ENCODE measurements around the gene PIANP.

Gene PIANP

DNA sequence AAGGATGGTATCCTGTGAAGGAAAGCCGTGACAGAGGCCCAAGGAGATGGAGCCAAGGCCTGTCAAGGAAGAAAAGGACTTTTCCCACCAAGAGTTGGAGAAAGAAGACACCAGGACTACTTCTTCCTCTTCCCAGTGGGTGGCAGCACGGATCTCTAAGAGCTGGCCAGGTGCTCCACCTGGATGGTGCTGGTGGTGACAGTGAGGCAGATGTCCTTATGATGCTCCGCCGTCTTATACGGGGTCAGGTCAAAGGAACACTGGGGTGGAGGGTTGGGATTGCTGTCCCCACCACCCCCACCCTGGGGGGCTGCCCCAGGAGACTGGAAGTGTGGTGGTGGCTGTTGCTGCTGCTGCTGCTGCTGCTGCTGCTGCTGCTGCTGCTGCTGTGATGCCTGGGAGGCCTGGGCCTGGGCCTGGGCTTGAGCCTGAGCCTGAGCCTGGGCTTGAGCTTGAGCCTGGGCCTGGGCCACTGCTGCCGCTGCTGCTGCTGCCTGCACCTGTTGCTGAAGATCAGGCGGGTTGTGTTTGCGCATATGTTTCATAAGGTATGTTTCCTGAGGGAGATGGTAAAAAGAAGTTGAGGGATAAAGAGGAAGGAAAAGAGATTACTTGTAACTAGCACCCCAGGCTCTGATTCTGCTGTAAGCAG is 32.9 kb downstream of the PIANP start:
- DNase-seq (ENCODE audit: low spot score): peak; percentile 18

DNA sequence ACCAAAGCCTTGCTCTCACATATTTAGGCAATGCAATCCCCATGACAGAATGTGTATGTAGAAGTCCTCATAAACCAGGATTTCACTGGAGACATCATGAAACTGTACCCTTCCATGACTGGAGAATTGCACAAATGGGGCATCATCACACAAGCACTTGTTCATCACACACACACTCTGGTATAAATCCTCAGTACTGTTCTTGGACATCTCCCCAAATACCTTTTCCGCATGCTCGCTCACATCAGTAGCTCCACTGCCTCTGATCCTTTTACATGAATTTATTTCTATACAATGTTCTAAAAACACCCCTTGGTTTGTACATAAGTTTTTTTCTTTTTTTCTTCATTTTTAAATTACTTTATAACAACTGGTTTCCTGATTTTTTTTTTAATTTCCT is 34.4 kb downstream of the PIANP start:
- DNase-seq (ENCODE audit: low spot score): no peak

DNA sequence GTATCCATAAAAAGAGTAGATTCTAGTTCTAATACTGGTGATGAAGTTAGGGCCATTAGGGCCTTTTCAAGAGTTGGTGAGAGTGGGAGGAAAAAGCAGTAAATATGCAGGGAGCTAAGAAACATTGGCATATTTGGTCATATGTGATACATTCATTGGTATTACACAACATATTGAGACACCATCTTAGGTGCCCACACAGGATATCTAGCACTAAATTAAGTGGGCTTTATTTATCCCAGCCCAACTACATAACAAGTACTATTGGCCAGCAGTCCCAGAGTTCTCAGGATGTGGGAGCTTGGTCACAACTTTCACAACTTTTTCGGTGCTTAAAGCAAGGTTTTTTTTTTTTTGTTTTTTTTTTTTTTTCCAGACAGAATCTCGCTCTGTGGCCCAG is 35.7 kb downstream of the PIANP start:
- no peak for DNase-seq (ENCODE audit: low spot score)

DNA sequence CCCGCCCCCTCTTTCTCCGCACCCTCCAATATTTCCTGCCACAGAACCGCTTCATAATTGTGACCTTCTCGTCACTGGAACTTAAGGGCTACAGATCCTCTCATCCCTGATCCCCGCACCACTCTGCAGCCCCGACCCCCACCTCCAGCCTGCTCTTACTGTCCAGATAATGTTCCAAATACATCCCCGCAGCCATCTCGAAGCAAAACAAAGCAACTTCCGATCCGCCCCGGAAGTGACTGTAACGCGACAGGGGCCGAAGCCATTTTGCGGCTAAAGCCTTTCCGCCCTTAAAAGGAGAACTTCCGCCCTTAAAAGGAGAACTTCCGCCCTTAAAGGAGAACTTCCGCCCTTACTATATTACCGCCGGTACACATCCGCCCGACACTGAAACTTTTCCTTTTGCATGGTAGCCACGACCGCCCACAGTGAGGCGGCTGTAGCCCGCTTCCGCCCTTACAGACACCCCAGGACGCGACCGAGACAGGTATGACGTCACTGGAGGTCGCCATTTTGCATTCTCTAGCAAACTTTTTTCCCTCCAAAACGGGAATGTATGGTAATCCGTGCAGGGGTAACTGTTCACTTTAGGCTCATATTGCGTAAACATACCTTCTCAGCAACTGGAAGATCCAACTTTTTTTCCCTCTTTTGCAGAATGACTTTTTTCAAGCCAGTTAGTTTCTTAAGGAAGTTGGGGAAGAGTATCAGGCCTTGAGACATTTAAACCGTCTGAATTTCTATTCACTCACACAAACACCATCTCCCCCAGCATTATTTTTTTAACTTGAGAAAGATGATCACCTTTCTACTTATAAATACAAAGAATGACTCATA is 37.5 kb downstream of the PIANP start, which contains the start of gene ING4:
Gene ING4, minus strand, starts transcription at position 214 of the 837 bp plus-strand sequence. Its CDS starts 18 bp downstream, at position 196.
- peak; percentile 100 for DNase-seq (ENCODE audit: low spot score)

DNA sequence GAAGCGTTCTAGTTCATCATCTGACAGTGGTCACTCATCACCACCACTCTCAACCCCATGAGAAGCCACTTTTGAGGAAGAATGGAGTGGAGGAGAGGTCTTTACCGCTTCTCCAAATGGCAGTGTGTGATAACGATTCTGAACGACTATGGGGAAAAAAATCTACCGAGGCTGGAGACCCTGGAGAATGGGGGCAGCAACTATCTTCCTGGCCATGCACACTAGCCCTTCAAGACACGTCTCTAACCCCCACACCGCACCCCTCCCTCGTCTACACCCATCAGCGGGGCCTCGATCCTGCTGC is 38.1 kb downstream of the PIANP start:
- no peak for DNase-seq (ENCODE audit: low spot score)

DNA sequence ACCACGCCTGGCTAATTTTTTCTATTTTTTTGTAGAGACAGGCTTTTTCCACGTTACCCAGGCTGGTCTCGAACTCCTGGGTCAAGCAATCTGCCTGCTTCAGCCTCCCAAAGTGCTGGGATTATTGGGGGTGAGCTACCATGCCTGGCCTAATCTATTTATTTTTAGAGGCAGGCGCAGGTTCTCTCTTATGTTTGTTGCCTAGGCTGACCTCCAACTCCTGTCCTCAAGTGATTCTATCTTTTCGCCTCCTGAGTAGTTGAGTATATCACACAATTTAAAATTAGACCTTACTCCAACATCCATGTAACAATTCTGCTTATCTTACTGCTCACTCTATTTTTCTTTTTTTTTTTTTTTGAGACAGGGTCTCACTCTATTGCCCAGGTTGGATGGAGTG is 46.6 kb downstream of the PIANP start:
- no peak for DNase-seq (ENCODE audit: low spot score)

DNA sequence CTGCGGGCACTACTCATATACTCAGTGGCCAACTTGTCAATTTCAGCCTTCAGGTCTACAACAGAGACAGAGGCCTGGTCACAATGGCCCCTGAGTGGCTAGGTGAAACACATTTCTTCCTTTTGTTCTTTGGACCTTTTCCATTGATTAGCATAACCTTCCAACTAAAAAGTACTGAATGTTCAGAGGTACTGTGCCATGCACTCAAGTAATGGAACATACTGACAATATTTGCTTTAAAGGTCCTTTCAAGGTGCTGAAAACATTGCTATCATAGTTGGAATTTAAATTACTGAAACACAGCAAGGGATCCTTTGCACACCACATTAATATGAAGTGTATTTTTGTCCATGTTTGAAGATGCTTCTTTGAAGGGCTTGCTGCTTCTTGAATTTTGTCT is 47.3 kb downstream of the PIANP start:
- no peak for DNase-seq (ENCODE audit: low spot score)

DNA sequence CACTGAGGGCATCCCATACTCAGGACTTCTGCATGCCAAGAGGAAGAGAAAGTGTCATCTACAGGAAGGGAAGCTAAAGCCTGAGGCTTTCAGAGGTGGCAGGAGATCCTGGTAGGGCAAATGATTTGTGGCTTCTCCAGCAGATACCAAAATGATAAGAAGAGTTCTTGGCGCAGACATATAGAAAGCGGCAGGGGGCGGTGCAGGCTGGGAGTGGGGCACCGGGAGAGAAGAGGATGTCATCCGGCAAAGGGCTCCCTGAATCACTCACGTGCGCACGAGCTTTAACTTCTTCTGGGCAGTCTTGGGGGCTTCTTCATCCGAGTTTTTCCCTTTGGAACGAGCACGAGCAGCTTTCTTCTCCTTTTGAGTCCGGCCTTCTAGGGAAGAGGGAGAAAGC is 48.2 kb downstream of the PIANP start:
- DNase-seq (ENCODE audit: low spot score): no peak

DNA sequence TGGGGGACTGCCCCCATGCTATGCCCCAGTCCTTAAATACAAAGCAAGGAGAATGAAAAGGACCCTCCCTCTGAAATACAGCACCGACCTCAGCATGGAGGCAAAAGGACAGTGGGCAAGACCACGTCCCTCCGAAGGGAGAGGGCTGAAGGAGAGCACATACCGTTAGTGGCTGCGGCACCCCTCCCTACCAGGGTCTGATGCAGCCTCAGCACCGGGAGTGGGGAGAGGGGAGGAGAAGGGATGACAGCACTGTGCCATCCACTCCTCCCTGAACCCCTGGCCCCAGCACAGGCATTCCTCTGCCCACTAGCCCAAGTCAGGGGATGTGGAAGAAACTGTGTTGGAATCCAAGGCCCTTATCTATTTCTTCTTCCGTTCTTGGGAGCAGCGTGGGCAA is 49.8 kb downstream of the PIANP start:
- no peak for DNase-seq (ENCODE audit: low spot score)

DNA sequence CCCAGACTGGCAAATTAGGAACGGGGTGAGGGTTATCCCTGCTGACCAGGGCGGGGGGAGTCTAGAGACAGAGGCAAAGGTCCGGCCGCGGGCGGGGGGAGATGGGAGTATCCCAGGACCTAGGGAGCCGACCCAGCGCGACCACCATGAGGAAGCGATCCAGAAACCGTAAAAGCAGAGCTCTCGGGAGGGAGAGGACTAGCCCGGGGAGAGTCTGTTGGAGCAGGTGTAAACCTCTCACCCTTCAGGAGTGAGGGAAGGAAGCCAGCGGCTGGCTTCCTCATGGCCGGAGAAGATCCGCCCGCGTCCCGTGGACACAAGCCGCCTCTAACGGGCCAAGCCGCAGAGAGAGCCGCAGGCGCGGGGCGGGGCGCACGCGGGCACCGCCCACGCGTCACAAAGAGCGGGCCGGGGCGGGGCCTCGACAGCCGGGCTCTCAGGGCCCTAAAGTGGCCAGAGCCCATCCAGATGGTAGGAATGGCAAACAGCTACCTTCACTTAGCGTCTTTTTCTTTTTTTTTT is 53.5 kb downstream of the PIANP start, which contains the start of gene ACRBP:
Gene ACRBP, minus strand, starts transcription at position 350 of the 522 bp plus-strand sequence. Its CDS starts 66 bp downstream, at position 284.
- DNase-seq (ENCODE audit: low spot score): peak; percentile 45

DNA sequence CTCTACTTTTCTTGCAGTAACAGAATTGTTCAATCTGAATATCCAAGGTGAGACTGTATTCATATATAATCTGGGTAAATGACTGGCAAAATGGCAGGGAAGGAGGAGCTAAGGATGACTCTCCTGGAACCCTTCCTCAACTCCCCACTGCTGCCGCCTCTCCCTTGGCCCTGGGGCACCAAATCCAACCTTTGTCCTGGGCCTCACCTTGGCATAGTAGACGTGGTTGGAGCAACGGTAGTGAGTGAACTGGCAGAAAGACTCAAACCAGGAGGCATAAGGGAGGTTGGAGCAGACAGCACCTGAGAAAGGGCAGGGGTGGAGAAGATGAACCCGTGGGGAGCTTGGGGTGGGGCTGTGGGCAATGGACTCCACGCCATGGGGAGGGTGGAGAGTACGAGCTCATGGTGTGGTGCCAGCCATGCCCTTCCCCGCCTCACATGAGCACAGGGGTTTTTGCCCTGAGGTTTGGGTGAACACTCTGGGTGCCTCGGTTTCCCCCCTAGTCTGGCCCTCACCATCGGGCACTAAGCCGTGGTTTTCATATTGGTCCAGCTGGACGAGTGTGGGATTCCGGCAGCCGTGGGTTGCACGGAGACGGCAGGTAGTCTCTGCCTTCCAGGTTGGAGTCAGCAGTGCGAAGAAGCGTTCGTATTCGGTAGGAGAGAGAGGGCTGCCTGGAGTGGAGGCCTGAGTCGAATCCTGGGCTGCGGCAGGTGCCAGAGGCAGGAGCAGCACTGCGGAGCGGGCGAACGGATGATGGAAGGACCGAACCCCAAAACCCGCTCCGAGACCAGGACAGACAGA is 54.1 kb downstream of the PIANP start:
- DNase-seq (ENCODE audit: low spot score): no peak

DNA sequence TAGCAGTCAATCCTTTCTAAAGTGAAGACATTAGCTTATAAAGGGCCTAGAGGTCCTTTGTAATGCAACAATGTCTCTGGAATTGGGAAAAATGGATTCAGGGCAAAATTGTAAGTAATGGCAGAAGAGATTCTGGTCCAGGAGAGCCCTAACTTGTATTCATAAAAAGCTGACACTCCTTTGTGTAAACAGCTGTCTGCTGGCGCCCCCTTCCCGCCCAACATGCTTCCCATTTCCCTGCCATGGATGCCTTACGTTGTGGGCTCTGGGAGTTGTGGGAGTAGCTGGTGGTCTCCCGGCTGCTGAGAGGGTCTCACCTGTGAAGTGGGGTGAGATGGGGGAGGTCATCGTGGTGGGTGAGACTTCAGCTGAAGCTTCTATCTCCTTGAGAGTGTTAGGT is 55.7 kb downstream of the PIANP start:
- no peak for DNase-seq (ENCODE audit: low spot score)

DNA sequence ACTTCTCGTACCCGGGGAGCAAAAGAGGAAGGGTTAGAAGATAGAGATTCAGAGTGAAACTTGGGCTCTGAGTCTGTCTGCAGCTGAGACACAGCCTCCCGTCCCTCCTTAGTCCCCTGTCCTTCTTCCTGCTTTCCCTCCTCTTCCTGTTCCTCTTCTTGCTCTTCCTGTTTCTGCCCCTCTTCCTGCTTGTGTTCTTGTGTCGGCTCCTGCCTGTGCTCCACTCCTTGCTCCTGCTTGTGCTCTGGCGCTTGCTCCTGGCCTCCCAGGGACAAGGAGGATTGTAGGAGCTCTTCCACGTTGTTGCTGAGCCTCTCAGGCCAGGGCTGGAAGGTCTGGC is 56.4 kb downstream of the PIANP start:
- DNase-seq (ENCODE audit: low spot score): no peak

Data from kidney tubule cell (primary cell).